Stimulated activated CD4-positive, alpha-beta T cell treated with anti-CD3 and anti-CD28 coated beads, Interleukin-4, amount 100 ng/mL, for 24 hours (primary cell): ENCODE results near the gene ACTN4.

Source experiments
- DNase-seq: peaks from one replicate; pipeline ENCODE4 v3.0.0-alpha.2; 2020

ACTN4 gene

DNA sequence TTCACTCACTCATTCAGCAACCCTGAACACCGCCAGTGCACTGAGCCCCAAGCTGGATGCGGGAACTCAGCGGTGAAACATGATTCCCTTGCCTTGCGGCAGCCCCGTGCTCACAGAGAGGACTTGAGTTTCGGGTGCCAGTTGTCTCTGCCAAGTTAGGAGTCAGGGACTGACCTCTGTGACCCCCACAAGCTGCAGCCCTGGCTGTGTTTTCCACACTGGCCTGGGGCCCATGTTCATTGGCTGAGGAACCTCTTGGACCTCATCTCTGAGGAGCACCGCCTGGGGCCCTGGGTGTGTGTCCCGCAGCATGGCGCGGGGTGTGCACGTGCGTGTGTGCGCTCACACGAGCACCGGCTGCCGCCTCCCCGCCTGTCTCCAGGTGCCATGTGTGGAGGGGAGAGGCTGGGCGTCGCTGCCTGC, 65.8 kb downstream of the ACTN4 start:
- DNase-seq = no peak

DNA sequence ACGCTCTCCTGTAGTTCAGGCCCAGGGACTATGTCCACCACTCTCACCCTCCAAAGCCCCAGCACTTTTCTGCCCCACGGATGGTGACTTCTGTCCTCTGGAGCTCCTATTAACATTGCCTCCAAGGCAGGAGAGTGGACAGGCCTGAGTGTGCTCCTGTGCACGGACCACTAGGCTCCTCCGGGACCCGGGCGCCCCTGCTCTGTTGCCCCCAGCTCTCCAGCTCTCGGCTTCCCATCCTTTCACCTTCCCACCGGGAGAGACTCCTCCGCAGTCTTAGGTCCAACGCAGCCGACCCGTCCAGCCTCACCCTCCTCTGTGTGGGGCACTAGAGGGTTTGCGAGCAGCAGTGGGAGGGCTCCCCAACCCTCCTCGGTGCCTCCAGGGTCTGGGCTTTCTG, 66.4 kb downstream of the ACTN4 start:
- DNase-seq = no peak

DNA sequence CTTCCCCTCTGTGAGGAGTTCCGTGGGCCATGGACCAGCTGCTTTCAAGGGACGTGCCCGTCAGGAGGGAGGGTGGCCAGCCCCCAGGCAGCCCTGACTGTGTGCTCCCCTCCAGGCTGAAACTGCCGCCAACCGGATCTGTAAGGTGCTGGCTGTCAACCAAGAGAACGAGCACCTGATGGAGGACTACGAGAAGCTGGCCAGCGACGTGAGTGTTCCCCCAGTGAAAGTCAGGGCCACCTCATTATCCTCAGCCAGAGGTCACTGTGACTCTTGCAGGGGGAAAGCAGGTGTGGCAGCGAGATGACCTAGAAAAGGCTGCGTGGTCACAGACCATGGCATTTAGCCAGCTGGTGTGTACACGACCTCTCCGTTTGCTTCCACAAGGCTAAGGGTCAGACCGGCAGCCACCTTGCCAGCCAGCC, 66.9 kb downstream of the ACTN4 start:
- no peak for DNase-seq

DNA sequence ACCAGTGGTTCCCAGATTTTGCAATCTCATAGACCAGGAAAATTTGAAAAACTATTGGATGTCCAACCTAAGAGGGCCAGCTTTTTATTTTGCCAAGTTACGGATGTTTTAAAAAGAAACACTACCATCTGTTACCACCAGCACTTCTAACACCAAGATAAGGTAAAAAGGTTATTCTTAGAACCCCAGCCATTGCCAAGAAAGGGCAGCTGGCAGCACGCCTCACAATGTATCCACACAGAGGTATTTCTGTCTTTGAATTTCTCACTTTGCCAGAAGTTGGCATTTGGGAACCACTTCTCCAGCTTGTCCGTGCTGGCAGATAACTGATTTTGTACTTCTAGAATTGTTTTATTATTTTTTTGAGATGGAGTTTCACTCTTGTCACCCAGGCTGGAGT, 68.1 kb downstream of the ACTN4 start:
- no peak for DNase-seq

DNA sequence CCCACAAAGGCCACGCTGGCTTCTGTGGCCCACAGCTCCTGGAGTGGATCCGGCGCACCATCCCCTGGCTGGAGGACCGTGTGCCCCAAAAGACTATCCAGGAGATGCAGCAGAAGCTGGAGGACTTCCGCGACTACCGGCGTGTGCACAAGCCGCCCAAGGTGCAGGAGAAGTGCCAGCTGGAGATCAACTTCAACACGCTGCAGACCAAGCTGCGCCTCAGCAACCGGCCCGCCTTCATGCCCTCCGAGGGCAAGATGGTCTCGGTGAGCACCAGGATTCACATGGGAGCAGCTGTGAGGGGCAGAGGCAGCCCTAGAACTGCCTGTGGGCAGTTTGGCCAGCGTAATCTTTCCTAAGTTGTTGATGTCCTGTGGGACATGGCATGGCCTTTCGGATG, 69.6 kb downstream of the ACTN4 start:
- no peak for DNase-seq

DNA sequence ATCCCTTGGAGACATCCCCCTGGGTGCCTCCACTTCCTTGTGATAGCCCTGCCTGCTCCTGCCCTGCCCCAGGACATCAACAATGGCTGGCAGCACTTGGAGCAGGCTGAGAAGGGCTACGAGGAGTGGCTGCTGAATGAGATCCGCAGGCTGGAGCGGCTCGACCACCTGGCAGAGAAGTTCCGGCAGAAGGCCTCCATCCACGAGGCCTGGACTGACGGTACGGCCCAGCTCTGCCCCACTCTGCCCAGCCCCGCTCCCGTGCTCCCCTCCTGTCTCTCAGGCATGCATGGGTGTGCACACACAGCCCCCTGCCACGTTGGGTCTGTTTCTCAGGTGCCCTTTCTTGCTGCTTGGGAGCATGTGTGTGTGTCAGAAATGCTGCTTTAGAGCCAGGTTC, 70.4 kb downstream of the ACTN4 start:
- DNase-seq = no peak

DNA sequence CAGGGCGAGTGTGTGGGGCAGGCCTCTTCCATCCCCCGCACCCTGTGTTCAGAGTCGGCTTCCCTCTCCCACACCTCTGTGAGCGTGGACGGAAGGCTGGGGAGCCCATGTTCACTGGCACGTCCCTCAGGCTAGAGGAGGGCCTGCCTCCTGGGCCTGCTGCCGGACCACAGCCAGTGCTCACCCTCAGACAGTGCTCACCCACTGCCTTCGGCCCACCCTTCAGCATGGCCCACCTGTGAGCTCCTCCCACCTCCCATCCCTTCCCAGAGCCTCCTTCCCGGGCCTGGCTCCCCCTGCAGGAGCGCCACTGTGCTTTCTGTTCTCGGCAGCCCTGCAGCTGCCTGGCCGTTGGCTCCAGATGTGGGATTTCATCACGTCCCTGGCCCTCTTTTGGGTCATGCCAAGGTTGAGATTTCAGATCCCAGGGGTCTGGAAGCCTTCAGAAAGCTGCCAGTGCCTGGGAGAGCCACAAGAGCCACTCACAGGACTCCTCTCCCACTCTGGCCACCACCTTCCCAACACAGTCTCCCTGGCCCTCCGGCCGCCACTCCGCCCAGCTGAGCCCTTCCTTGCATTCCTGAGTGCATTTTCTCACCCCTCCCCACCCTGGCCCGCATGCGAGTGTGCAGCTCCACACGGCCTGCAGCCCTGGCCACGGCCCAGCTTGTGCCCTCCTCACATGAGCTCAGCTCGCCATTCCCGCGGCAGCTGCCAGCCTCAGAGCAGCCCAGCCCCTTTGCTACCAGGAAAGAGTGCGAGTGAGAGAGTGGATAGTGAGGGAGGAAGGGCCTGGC, 71.5 kb downstream of the ACTN4 start:
- no peak for DNase-seq

- DNase-seq = no peak
Observed at GRCh38 chr19:38719761-38720558, 72.5 kb downstream of the ACTN4 start.

GRCh38 chr19:38720559-38721236, 73.2 kb downstream of the ACTN4 start:
- DNase-seq = no peak

DNA sequence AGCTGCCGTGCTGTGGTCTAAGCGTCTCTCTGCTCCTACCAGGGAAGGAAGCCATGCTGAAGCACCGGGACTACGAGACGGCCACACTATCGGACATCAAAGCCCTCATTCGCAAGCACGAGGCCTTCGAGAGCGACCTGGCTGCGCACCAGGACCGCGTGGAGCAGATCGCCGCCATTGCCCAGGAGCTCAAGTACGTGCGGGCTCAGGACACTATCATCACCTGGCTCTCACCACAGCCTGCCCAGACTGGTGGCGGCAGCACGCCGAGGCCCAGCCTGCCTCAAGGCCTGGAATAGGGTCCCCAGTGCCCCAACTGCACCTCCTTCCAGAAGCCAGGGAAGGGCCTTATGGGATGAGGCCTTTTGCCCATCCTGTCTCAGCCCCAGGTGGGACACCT, 74.0 kb downstream of the ACTN4 start:
- no peak for DNase-seq

GRCh38 chr19:38721979-38722773, 74.7 kb downstream of the ACTN4 start:
- no peak for DNase-seq

GRCh38 chr19:38722947-38723605, 75.6 kb downstream of the ACTN4 start:
- DNase-seq = no peak

- DNase-seq = no peak
Observed at GRCh38 chr19:38723606-38723965, 76.1 kb downstream of the ACTN4 start.

DNA sequence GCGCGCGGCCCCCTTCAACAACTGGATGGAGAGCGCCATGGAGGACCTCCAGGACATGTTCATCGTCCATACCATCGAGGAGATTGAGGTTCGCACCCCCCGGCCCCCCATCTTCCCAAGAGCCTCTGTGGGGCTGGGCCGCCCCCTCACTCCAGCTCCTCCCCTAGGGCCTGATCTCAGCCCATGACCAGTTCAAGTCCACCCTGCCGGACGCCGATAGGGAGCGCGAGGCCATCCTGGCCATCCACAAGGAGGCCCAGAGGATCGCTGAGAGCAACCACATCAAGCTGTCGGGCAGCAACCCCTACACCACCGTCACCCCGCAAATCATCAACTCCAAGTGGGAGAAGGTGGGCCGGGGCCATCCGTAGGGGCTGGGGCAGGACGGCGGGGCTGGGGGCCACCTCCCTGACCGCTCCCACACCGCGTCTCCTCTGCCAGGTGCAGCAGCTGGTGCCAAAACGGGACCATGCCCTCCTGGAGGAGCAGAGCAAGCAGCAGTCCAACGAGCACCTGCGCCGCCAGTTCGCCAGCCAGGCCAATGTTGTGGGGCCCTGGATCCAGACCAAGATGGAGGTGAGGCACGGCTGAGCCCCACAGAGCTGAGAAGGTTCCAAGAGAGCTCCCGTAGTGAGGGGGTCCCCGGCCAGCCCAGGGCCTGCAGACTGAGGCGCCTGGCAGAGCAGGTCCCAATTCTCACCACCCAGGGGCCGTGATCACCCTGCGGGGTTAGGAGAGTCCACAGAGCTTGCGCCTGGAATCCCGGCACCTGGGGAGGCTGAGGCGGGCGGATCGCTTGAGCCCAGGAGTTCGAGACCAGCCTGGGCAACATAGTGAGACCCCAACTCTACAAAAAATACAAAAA, 76.8 kb downstream of the ACTN4 start:
- DNase-seq = no peak

DNA sequence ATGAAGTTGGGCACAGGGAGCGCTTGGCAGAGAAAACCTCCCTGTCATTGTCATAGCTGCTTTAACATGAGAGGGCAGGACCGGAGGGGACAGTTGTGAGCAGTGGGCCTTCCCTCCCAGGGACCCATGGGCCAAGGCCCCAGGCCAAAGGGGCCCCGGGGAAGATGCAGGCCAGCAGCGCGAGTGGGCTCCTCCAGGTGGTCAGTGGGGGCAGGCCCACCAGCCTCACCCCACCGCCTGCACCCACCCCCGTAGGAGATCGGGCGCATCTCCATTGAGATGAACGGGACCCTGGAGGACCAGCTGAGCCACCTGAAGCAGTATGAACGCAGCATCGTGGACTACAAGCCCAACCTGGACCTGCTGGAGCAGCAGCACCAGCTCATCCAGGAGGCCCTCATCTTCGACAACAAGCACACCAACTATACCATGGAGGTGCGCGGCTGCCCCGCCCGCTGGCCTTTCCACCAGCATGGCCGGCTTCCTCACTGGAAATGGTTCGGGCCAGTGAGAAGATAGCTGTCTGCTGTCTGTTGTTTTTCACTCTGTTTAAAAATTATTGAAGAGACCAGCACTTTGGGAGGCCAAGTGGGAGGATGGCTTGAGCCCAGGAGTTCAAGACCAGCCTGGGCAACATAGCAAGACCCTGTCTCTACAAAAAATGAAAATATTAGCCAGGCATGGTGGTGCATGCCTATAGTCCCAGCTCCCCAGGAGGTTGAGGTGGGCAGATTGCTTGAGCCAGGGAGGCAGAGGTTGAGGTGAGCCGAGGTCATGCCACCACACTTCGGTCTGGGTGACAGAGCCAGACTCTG, 78.2 kb downstream of the ACTN4 start:
- DNase-seq = no peak

GRCh38 chr19:38726284-38726673, 78.8 kb downstream of the ACTN4 start:
- no peak for DNase-seq

DNA sequence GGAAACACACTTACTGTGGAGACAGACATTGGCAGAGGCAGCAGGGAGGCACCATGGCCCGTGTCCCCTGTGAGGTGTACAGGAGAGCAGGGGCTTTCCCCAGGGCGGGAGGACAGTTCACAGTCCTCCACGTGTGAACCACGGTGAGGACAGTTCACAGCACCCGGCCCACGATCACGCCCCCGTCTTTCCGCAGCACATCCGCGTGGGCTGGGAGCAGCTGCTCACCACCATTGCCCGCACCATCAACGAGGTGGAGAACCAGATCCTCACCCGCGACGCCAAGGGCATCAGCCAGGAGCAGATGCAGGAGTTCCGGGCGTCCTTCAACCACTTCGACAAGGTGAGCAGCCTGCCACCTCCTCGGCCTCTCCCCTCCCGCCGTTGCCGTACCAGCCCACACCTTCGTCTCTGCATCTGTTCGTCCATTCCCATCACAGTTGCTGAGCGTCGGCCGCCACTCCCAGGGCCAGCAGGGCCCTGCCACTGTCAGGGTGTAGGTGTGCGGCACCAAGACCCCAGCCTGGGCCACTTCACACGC, 79.4 kb downstream of the ACTN4 start:
- no peak for DNase-seq

DNA sequence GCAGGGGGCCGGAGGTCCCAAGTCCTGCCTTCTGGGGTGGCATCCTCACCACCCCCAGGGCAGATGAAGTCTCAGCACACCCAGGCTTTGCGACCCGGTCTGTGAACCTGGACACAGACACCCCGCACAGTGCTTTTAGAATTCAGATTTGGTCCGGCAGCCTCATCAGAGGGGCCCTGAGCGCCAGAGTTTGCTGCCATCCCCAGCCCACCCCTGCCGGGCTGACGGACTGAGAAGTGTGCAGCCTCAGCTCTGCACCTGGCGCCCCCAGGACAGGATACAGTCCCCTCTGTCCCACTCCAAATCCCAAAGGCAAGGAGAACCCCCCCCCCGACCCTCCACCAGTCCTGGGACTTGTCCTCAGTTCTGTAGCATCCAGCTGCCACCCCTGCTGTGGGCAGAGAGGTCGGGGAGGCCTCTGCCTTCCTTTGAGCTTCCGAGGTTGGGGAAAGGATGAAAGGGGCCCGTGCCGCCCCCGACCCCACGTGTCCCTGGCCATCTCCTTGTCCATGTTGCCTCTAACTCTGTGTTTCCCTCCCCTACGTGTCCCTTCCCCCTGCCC, 79.9 kb downstream of the ACTN4 start:
- no peak for DNase-seq

- no peak for DNase-seq
Observed at GRCh38 chr19:38727868-38728660, 80.6 kb downstream of the ACTN4 start.
